Hepatocyte (in vitro differentiated cells): ENCODE measurements around the gene SST. TPM values are rescaled to one million over a fixed set of nuclear protein-coding genes. Genes with fewer than 3 reads are reported as not detected.

Experiments used
- DNase-seq: peaks from one replicate; pipeline ENCODE4 v3.0.0-alpha.2; 2016; ENCODE audit warnings: low spot score
- H2AFZ ChIP-seq: fragments of 200-600 bp; sonication (generic); 2 replicates; pipeline ENCODE4 v1.6.0; 2016; ENCODE audit warnings: antibody characterized with exemption, mild to moderate bottlenecking
- H3K27ac ChIP-seq: fragments of 200-600 bp; sonication (generic); 2 replicates; pipeline ENCODE4 v1.5.1; 2016; ENCODE audit warnings: mild to moderate bottlenecking
- H3K27me3 ChIP-seq: fragments of 200-600 bp; sonication (generic); 2 replicates; pipeline ENCODE4 v1.6.1; 2016
- H3K36me3 ChIP-seq: fragments of 200-600 bp; sonication (generic); replicated peaks from 2 replicates; pipeline ENCODE4 v1.5.1; 2016; ENCODE audit warnings: low read depth; ENCODE audit not compliant: insufficient read depth
- H3K4me1 ChIP-seq: fragments of 200-600 bp; sonication (generic); 2 replicates; pipeline ENCODE4 v1.5.1; 2016; ENCODE audit warnings: mild to moderate bottlenecking, moderate library complexity; ENCODE audit not compliant: insufficient read depth
- H3K4me2 ChIP-seq: fragments of 200-600 bp; sonication (generic); 2 replicates; pipeline ENCODE4 v1.6.0; 2016
- H3K4me3 ChIP-seq: fragments of 200-600 bp; sonication (generic); 2 replicates; pipeline ENCODE4 v1.5.1; 2016; ENCODE audit warnings: mild to moderate bottlenecking
- H3K79me2 ChIP-seq: fragments of 200-600 bp; sonication (generic); 2 replicates; pipeline ENCODE4 v1.6.0; 2017; ENCODE audit warnings: mild to moderate bottlenecking
- H3K9me2 ChIP-seq: fragments of 200-600 bp; sonication (generic); replicated peaks from 2 replicates; pipeline ENCODE4 v1.6.0; 2017; ENCODE audit warnings: mild to moderate bottlenecking; ENCODE audit not compliant: insufficient read depth
- H3K9me3 ChIP-seq: fragments of 200-600 bp; sonication (generic); 2 replicates; pipeline ENCODE4 v1.5.1; 2016; ENCODE audit warnings: low read depth, mild to moderate bottlenecking
- H4K20me1 ChIP-seq: fragments of 200-600 bp; sonication (generic); 2 replicates; pipeline ENCODE4 v1.6.0; 2016; ENCODE audit warnings: mild to moderate bottlenecking; ENCODE audit not compliant: insufficient read depth, poor library complexity, severe bottlenecking
- EZH2 ChIP-seq: fragments of 200-600 bp; sonication (generic); IDR thresholded peaks from 2 replicates; pipeline ENCODE4 v1.6.1; 2016; ENCODE audit warnings: antibody characterized with exemption, mild to moderate bottlenecking, borderline replicate concordance
- EZH2phosphoT487 ChIP-seq: fragments of 200-600 bp; sonication (generic); IDR thresholded peaks from one replicate; pipeline ENCODE4 v1.6.1; 2018; ENCODE audit warnings: antibody characterized with exemption, mild to moderate bottlenecking, low read depth, moderate library complexity; ENCODE audit not compliant: unreplicated experiment, severe bottlenecking
- WGBS: methylation state at CpG from one replicate; pipeline ENCODE4 v1.1.6; 2016; ENCODE audit warnings: low lambda C conversion rate; ENCODE audit errors: missing lambda C conversion rate; 5-methylcytosine and 5-hydroxymethylcytosine counted together
- polyA plus RNA-seq: library from polyadenylated mRNA; unstranded; fragments of >200 nt; fragmentation: Nextera tagmentation; extraction: Ambion mirVana; gene quantifications from 2 replicates; pipeline ENCODE4 v1.2.1, GENCODE V29; 2016
- total RNA-seq: library from RNA; depleted of rRNA; stranded (reverse); fragments of >200 nt; gene quantifications from 2 replicates; pipeline ENCODE4 v1.2.3, GENCODE V29; 2014
- TF ChIP-seq, protein P1 (sequence below): fragments of 200-600 bp; sonication (generic); IDR thresholded peaks from 2 replicates; pipeline ENCODE4 v1.5.1; 2016; ENCODE audit warnings: antibody characterized with exemption, mild to moderate bottlenecking; ENCODE audit not compliant: poor library complexity

Gene SST
- total and polyA plus RNA-seq, 2 experiments from 2014 or later = 53.5 to 112 TPM

DNA sequence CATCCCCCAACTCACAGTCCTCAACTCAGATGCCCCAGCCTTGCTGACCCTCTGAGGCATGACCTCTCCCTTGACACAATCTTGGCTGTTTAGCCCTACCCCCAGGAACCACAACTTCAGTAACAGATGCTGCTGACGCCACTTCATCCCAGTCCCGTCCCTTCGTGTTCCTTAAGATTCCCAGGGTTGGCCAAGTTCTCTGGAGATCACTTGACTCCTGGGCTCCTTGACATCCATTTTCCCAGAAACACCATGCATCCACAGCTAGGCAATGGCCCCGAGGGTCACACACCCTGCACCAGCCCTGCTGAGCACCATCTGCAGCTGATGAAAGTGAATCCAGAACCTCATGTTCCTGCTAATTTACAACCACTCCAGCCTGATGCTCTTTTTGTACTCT lies 25.3 kb upstream of the SST start:
- Histone ChIP-seq H3K4me3 (no peak overlapping the region), H3K4me1 (no peaks in the 10 kb centered on the region), H3K9me2 (no peaks in the 10 kb centered on the region), H3K4me2 (no peak overlapping the region), H3K27me3 (no peaks in the 10 kb centered on the region), H3K27ac (no peak overlapping the region), H2AFZ (no peak overlapping the region), H3K79me2 (no peaks in the 10 kb centered on the region), H4K20me1 (no peaks in the 10 kb centered on the region), H3K36me3 (no peaks in the 10 kb centered on the region), H3K9me3 (no peaks in the 10 kb centered on the region)
- TF ChIP-seq, protein P1, sequence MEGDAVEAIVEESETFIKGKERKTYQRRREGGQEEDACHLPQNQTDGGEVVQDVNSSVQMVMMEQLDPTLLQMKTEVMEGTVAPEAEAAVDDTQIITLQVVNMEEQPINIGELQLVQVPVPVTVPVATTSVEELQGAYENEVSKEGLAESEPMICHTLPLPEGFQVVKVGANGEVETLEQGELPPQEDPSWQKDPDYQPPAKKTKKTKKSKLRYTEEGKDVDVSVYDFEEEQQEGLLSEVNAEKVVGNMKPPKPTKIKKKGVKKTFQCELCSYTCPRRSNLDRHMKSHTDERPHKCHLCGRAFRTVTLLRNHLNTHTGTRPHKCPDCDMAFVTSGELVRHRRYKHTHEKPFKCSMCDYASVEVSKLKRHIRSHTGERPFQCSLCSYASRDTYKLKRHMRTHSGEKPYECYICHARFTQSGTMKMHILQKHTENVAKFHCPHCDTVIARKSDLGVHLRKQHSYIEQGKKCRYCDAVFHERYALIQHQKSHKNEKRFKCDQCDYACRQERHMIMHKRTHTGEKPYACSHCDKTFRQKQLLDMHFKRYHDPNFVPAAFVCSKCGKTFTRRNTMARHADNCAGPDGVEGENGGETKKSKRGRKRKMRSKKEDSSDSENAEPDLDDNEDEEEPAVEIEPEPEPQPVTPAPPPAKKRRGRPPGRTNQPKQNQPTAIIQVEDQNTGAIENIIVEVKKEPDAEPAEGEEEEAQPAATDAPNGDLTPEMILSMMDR = no peak
- TF ChIP-seq EZH2 = no peak
- TF ChIP-seq EZH2phosphoT487 = no peak
- no peak for DNase-seq
- 84% methylated on average over 4 of the region's 4 CpGs for WGBS

DNA sequence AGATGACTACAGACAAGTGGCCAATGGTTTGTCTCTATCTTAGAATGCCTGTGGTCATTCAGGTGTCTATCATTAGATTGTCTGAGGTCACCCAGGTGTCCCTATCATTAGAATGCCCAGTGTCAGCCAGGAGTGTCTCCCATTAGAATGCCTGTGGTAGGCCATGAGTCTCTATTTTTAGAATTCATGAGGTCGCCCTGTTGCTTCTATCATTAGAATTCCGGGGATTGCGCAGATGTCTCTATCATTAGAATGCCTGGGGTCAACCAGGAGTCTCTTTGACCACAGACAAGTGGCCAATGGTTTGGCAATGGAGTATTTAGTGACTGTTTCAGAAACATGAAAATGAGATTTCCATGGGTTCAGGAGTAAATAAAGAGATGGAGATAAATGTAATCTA lies 24.6 kb upstream of the SST start:
- Histone ChIP-seq H2AFZ (no peak overlapping the region), H3K27ac (no peak overlapping the region), H3K4me2 (no peak overlapping the region), H3K27me3 (no peaks in the 10 kb centered on the region), H3K36me3 (no peaks in the 10 kb centered on the region), H3K4me3 (no peak overlapping the region), H4K20me1 (no peaks in the 10 kb centered on the region), H3K79me2 (no peaks in the 10 kb centered on the region), H3K4me1 (no peaks in the 10 kb centered on the region), H3K9me3 (no peaks in the 10 kb centered on the region), H3K9me2 (no peaks in the 10 kb centered on the region)
- no peak for DNase-seq
- TF ChIP-seq, protein P1 = no peak
- TF ChIP-seq EZH2phosphoT487 = no peak
- TF ChIP-seq EZH2 = no peak
- WGBS = 91% methylated on average over 3 of the region's 3 CpGs

DNA sequence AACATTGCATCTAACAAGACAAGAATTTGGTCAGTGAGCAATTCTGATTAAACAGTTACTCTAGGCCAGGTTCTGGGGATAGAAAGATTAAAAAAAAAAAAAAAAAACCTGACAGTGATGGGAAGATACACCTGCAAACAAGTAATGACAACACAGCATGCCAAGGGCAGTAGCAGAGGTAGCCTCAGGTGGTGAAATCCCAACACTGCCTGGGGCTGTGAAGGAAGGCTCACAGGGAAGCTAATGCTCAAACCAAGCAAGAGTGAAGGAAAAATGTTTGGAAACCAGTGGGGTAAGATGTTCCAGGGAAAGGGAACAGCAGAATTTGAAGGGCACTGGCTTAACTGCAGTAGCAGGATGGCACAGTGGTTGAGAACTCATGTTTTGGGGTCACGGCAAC lies 23.2 kb upstream of the SST start:
- WGBS = 100% methylated on average over 1 of the region's 1 CpG
- Histone ChIP-seq H3K4me3 (no peak overlapping the region), H3K27me3 (no peaks in the 10 kb centered on the region), H3K79me2 (no peaks in the 10 kb centered on the region), H3K9me3 (no peaks in the 10 kb centered on the region), H2AFZ (no peak overlapping the region), H4K20me1 (no peaks in the 10 kb centered on the region), H3K4me2 (no peak overlapping the region), H3K4me1 (no peaks in the 10 kb centered on the region), H3K9me2 (no peaks in the 10 kb centered on the region), H3K27ac (no peak overlapping the region), H3K36me3 (no peaks in the 10 kb centered on the region)
- TF ChIP-seq EZH2phosphoT487 (no peak), EZH2 (no peak)
- TF ChIP-seq, protein P1 = no peak
- no peak for DNase-seq

DNA sequence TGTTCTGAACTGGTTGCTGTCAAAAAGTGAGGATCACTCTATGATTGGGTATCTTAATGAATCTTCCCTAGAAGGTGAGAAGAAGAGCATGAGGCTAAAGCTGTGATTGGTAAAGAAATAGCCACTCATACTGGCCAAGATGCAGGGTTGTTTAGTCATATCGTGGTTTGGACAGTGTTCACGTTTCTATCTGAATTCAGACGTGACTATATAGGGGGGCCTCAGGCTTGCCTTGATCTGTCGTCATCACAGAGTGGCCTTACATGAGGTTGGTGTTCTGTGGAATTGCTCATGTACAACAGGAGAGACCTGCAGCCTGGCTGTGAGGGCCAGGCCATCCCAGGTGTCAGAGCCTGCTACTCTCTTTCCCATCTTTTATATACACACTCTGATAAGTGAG lies 19.8 kb upstream of the SST start:
- no peak overlapping the region for H3K27ac ChIP-seq
- no peaks in the 10 kb centered on the region for H3K79me2 ChIP-seq
- TF ChIP-seq EZH2 = no peak
- H3K9me3 ChIP-seq = no peaks in the 10 kb centered on the region
- H3K27me3 ChIP-seq = no peaks in the 10 kb centered on the region
- 88% methylated on average over 4 of the region's 4 CpGs for WGBS
- no peaks in the 10 kb centered on the region for H3K4me1 ChIP-seq
- no peak for DNase-seq
- no peaks in the 10 kb centered on the region for H4K20me1 ChIP-seq
- H3K9me2 ChIP-seq = no peaks in the 10 kb centered on the region
- H3K36me3 ChIP-seq = no peaks in the 10 kb centered on the region
- H3K4me3 ChIP-seq = no peak overlapping the region
- H3K4me2 ChIP-seq = no peak overlapping the region
- H2AFZ ChIP-seq = no peak overlapping the region
